Breast epithelium (tissue), 3 donors: ENCODE data around the gene VASP.

Experiments
- POLR2A ChIP-seq: fragments of 450-650 bp; IDR thresholded peaks from one replicate; pipeline ENCODE4 v1.6.1; 2016; ENCODE audit warnings: antibody characterized with exemption, mild to moderate bottlenecking, moderate library complexity
- TF ChIP-seq, protein P1 (sequence below), 3 donors: fragments of 450-650 bp; IDR thresholded peaks; one replicate each; pipeline ENCODE4 v1.5.1; 2016 to 2017; ENCODE audit warnings: antibody characterized with exemption in 3 of 3, mild to moderate bottlenecking in 3 of 3, moderate library complexity in 3 of 3

DNA sequence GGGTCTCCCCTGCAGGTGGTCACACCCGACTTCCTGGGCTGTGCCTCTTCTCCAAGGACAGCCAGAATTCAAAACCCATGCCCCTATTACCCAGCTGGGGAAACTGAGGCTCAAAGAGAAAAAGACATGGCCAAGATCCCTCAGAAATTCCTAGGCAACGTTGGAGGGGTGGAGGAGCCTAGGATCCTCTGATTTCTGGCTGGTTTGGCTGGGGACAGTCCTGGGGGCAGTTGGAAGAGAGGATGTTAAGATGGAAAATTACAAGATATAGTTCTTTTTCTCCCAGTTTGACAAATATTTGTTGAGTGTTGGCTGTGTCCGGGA lies 2.4 kb downstream of the VASP start:
- TF ChIP-seq, protein P1, sequence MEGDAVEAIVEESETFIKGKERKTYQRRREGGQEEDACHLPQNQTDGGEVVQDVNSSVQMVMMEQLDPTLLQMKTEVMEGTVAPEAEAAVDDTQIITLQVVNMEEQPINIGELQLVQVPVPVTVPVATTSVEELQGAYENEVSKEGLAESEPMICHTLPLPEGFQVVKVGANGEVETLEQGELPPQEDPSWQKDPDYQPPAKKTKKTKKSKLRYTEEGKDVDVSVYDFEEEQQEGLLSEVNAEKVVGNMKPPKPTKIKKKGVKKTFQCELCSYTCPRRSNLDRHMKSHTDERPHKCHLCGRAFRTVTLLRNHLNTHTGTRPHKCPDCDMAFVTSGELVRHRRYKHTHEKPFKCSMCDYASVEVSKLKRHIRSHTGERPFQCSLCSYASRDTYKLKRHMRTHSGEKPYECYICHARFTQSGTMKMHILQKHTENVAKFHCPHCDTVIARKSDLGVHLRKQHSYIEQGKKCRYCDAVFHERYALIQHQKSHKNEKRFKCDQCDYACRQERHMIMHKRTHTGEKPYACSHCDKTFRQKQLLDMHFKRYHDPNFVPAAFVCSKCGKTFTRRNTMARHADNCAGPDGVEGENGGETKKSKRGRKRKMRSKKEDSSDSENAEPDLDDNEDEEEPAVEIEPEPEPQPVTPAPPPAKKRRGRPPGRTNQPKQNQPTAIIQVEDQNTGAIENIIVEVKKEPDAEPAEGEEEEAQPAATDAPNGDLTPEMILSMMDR (IDR thresholded peaks at IDR 0.05) = no peak
- no peak for TF ChIP-seq POLR2A
